Ascending aorta (tissue), 2 donors: Measurements from ENCODE around the gene SERPINA12. TPM values are rescaled to one million over a fixed set of nuclear protein-coding genes. Genes with fewer than 3 reads are reported as not detected.
A peak's percentile ranks its signal among the peaks of the same experiment; 100 is the strongest.

Source experiments
- DNase-seq, 2 donors: peaks; one replicate each; pipeline ENCODE4 v3.0.0-alpha.2; 2019; ENCODE audit warnings: low spot score in 2 of 2
- H3K27ac ChIP-seq, 2 donors: fragments of 200-600 bp; sonication (generic); one replicate each; pipeline ENCODE4 v1.5.1; 2016 to 2017; ENCODE audit warnings: mild to moderate bottlenecking in 1 of 2
- H3K27me3 ChIP-seq: fragments of 200-600 bp; sonication (generic); one replicate; pipeline ENCODE4 v1.5.1; 2017
- H3K36me3 ChIP-seq, 2 donors: fragments of 200-600 bp; sonication (generic); one replicate each; pipeline ENCODE4 v1.5.1; 2016
- H3K4me1 ChIP-seq, 2 donors: fragments of 200-600 bp; sonication (generic); one replicate each; pipeline ENCODE4 v1.5.1; 2016 to 2017; ENCODE audit warnings: mild to moderate bottlenecking in 1 of 2
- H3K4me3 ChIP-seq, 2 donors: fragments of 200-600 bp; sonication (generic); one replicate each; pipeline ENCODE4 v1.5.1; 2016 to 2017; ENCODE audit warnings: mild to moderate bottlenecking in 1 of 2
- H3K9me3 ChIP-seq, 2 donors: fragments of 200-600 bp; sonication (generic); one replicate each; pipeline ENCODE4 v1.5.1; 2016
- CTCF ChIP-seq, 3 experiments: fragments of 200-600 bp in 2 of 3; fragments of 450-650 bp in 1 of 3; sonication (generic) in 2 of 3; IDR thresholded peaks; one replicate each; pipeline ENCODE4 v1.5.1; 2016 to 2019; ENCODE audit warnings: antibody characterized with exemption in 3 of 3, mild to moderate bottlenecking in 1 of 3, moderate library complexity in 1 of 3
- intact Hi-C: fragments of 100-400 bp; cut with DNase I; formaldehyde crosslinking; loops from one replicate; pipeline ENCODE4 v1.15.1; 2023
- total RNA-seq: library from RNA; depleted of rRNA; stranded (reverse); fragments of >200 nt; gene quantifications from one replicate; pipeline ENCODE4 v1.1.0, GENCODE V29; 2016

The SERPINA12 gene
- total RNA-seq, 1 donor from 2014 or later = not detected

GRCh38 chr14:94473666-94474410 lies 35.4 kb downstream of the SERPINA12 start:
- no peaks in the 10 kb centered on the region for H3K4me1 ChIP-seq
- no peak overlapping the region for H3K4me3 ChIP-seq
- DNase-seq = peak in 1 of 2 donors; percentile 13
- H3K9me3 ChIP-seq = no peaks in the 10 kb centered on the region
- TF ChIP-seq CTCF (IDR thresholded peaks at IDR 0.05) = no peak
- no peak overlapping the region for H3K27ac ChIP-seq
- intact Hi-C loops = no loop called here
- no peaks in the 10 kb centered on the region for H3K27me3 ChIP-seq
- H3K36me3 ChIP-seq = no peaks in the 10 kb centered on the region

GRCh38 chr14:94472842-94473241 lies 36.4 kb downstream of the SERPINA12 start:
- DNase-seq = peak in 1 of 2 donors; percentile 33
- intact Hi-C loops = no loop called here
- no peaks in the 10 kb centered on the region for H3K36me3 ChIP-seq
- TF ChIP-seq CTCF (IDR thresholded peaks at IDR 0.05) = no peak
- H3K27me3 ChIP-seq = no peaks in the 10 kb centered on the region
- H3K4me3 ChIP-seq = no peak overlapping the region
- no peaks in the 10 kb centered on the region for H3K9me3 ChIP-seq
- no peaks in the 10 kb centered on the region for H3K4me1 ChIP-seq
- H3K27ac ChIP-seq = no peak overlapping the region

- Histone ChIP-seq H3K27ac (no peak overlapping the region), H3K4me3 (no peak overlapping the region), H3K4me1 (no peaks in the 10 kb centered on the region), H3K27me3 (no peaks in the 10 kb centered on the region), H3K36me3 (no peaks in the 10 kb centered on the region), H3K9me3 (no peaks in the 10 kb centered on the region)
- no peak for DNase-seq
- intact Hi-C loops = no loop called here
- TF ChIP-seq CTCF (IDR thresholded peaks at IDR 0.05) = no peak
These were observed 38.2 kb downstream of the SERPINA12 start for GRCh38 chr14:94471045-94471444.

GRCh38 chr14:94470311-94470710 lies 39.0 kb downstream of the SERPINA12 start:
- intact Hi-C loops = no loop called here
- Histone ChIP-seq H3K4me3 (no peak overlapping the region), H3K4me1 (no peaks in the 10 kb centered on the region), H3K27me3 (no peaks in the 10 kb centered on the region), H3K27ac (no peak overlapping the region), H3K36me3 (no peaks in the 10 kb centered on the region), H3K9me3 (no peaks in the 10 kb centered on the region)
- peak in 1 of 2 donors; percentile 18 for DNase-seq
- TF ChIP-seq CTCF (IDR thresholded peaks at IDR 0.05) = no peak

GRCh38 chr14:94469261-94469660 lies 40.0 kb downstream of the SERPINA12 start:
- TF ChIP-seq CTCF (IDR thresholded peaks at IDR 0.05) = no peak
- intact Hi-C loops = no loop called here

More at GRCh38 chr14:94469261-94469660, 40.0 kb downstream of the SERPINA12 start:
- Histone ChIP-seq H3K9me3 (no peaks in the 10 kb centered on the region), H3K27ac (no peak overlapping the region), H3K27me3 (no peaks in the 10 kb centered on the region), H3K4me3 (no peak overlapping the region), H3K36me3 (no peaks in the 10 kb centered on the region), H3K4me1 (no peaks in the 10 kb centered on the region)
- peak in 1 of 2 donors; percentile 9 for DNase-seq
